AG08396 (cell line): ENCODE measurements around the gene ADD2.
"Not testable (repeated sequence)": the region's sequence is repeated elsewhere in the genome, so short reads cannot be mapped to it uniquely, and the experiment has no call there.

Source experiments
- DNase-seq: peaks from one replicate; pipeline ENCODE4 v3.0.0; 2012; ENCODE audit warnings: low spot score, mixed read lengths

Gene ADD2

DNA sequence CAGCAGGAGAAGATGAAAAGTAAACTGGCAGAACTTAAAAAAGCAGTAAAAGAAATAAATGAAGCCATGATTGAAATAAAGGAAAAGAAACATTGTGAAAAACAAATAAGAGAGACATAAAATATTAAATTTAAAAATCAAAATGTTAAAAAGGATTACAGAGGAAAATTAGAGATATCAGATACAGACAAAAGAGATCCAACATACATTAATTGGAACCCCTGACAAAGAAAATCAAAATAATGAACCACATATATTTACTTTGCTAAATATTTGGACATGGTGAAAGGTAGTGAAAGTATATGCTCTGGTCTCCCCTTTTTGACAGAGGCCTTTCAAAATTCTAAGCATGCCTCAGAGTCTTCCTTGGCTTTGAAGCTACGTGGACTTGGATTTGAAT, 134.5 kb downstream of the ADD2 start:
- no peak for DNase-seq

DNA sequence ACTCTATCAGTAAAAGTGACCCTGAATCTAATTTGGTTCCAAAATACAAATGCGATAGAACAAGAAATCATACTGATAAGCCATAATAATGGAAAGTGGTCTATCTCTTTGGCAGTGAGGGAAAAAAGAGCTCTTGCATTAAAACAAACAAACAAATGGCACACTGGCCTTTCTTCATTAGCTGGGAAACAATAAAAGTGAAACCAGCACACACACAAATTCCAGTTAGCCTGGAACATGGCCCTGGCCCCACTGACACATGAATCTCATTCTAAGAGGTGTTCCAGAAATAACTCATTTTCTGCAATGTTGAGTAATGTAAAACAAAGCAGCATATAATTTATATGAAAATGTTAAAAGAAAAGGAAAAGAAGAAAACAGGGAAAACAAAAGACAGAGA, 135.0 kb downstream of the ADD2 start:
- no peak for DNase-seq

DNA sequence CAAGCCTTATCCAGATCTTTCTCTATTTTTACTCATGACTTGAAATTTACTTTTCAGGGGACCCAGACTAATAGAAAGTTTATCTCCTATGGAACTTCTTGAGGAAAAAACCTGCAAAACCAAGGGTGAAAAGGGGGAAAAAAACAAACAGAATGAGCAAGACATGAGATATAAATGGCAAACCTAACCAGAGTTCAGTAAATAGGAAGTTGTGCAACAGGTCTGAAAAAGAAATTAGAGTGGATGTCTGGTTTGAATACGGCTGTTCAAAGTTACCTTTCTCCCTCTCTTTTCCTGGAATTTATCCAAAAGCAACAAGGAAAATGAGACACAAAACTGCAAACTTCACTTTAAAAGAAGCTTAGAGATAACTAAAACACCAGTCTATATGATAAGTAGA, 135.6 kb downstream of the ADD2 start:
- no peak for DNase-seq

DNA sequence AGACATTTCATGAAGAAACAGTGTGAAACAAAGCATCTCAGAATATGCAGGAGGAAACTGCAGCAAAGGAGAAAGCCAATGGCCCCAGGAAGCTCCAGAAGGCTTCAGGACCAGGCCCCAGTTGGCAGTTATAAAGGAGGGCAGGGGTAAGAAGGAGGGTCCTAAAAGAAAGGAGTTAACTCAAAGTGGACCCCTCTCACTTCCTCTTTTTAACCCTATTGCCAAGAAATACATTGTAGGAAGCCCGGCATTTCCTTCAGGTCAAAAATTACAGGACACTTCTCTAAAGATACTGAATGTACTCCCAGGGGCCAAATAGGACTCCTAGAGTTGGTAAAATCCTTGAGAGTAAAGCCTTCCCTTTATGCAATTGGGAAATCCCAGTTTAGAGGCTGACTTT, 137.2 kb downstream of the ADD2 start:
- no peak for DNase-seq

DNA sequence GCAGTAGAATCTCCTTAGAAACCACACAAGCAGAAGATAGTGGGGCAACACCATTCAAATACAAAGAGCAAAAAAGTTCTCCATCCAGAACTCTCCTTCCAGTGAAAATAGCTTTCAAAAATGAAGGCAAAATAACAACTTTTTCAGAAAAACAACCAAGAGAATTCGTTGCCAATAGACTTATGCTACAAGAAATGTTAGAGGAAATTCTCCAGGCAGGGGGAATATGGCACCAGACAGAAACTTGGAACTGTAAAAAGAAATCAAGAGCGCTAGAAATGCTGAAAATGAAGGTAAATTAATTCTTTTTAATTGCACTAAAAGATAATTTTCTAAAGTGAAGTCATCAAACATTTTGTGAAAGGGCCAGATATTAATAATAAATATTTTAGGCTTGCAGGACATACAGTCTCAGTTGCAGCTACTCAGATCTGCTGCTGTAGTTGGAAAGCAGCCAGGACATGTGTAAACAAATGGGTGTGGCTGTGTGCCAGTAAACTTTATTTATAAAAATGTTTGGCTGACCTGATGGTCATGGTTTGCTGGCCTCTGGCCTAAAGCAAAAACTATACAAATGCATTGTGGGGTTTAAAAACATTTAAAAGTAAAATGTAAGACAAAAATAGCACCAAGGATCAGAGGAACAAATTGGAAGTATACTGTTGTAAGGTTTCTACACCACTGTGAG, 140.6 kb downstream of the ADD2 start:
- no peak for DNase-seq

DNA sequence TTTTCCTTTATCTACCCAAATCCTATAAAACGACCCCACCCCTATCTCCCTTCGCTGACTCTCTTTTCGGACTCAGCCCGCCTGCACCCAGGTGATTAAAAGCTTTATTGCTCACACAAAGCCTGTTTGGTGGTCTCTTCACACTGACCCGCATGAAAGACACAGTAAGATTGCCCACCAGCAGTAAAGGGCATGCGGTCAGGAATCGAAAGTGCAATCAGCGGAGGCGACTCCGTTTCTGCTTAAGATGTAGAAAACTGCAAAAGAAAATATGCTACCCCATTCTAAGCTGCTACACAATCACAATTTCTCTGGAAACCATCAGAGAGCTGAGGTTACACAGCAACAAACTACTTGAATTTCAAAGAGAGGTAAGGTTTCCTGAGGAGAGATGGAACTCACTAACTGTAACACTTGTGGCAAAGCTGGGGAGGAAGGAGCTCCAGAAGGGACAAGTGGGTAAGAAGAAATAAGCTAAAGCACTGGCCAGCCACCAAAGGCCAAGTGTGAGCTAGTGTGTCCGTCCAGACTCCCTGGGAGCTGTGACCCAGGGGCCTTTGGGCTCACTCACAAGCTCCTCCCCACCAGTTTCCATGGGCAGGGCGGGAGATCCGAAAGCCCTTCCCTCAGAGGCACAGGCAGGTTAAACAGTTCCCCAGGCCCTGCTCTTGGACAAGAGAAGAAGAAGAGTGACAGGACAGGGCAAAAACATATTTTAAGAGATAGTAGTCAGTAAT, 141.6 kb downstream of the ADD2 start:
- no peak for DNase-seq

GRCh38 chr2:70621536-70621935, 146.5 kb downstream of the ADD2 start:
- not testable (repeated sequence) for DNase-seq

GRCh38 chr2:70620020-70620419, 148.0 kb downstream of the ADD2 start:
- no peak for DNase-seq

DNA sequence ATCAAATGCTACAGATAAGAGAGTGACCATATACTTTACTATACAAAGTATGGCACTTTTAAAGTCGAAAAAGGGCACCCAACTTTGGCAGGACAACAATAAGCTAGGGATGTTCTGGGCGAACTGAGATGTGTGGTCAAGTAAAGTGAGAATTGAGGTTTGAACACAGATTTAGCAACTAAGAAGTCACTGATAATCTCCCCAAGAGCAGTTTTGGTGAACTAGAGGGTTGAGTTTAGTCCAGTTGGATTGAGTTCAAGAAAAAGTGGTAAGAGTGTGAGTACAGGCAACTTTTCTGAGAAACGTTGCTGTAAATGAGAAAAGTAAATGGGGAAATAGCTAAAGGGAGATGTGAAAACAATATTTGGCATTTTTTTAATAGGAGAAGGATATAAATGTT, 148.8 kb downstream of the ADD2 start:
- no peak for DNase-seq

GRCh38 chr2:70616168-70616694, 151.8 kb downstream of the ADD2 start:
- no peak for DNase-seq

- DNase-seq = no peak
Measured at GRCh38 chr2:70615222-70615621, 152.8 kb downstream of the ADD2 start.

DNA sequence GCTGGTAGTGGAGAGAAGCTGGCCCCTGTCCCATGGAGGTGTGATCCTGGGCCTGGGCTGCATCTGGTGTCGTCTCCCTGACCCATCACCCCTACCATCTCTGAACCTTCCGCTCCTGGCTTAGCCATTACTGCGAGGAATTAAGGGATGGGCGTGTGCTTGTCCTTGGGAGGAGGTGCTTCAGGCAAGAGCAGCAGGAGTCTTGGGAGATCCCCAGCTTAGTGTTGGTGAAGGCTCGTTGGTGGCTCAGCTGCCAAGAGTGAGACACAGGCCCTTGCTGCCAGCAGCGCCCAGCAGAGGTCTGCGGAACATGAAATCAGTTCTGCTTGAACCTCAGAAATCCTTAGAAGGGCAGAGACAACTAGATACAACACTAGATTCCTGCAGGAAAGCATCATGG, 154.5 kb downstream of the ADD2 start:
- no peak for DNase-seq

- no peak for DNase-seq
Measured at GRCh38 chr2:70612574-70612973, 155.4 kb downstream of the ADD2 start.

DNA sequence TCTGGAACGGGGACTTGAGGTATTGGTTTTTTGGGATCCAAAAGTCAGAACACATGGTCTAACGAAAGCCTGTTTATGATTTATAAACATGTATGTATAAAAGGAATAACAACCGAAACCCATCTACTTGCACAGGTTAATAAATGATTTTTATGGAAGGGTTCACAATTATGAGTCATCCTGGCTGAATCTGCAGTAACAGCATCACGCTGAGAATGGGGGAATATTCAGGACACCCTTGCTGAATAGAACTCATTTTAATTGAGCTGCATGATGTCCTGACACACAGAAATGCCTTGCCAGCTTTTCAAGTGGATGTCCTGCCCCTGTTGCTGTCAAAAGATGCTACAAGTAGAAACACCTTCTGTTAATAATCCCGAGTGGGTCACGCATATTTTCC, 159.6 kb downstream of the ADD2 start:
- DNase-seq = no peak

DNA sequence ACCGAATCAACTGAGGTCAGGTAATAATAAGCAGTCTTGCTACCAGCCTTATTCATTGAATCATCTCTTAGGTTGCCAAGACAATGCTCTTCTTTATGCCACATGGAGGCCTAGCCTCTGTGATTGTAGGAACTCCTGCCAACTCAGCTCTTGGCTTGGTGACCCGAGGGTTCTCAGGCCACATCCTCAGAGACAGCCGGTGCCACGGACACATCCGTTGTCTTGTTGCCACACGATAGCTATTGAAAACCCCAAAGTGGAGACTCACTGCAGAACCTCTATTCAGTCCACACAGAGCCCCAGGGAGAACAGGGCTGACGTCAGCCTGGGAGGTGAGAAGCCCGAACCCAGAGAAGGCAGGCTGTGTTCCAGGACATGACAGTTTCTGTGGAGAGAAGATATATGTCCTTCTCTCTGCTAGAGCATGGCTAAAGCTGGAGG, 160.9 kb downstream of the ADD2 start:
- DNase-seq = no peak
